RWPE1 (cell line): Measurements from ENCODE around the gene LHFPL6.

Experiments used
- CTCF ChIA-PET: fragments of 350-600 bp; sonication (Branson Sonifier 250); formaldehyde crosslinking; extraction: SDS; loops from one replicate; lab custom pipeline; 2021; lab: Yijun Ruan, JAX
- POLR2A ChIA-PET: fragments of 400-600 bp; formaldehyde crosslinking; extraction: SDS; loops from one replicate; lab custom pipeline; 2020; ENCODE audit warnings: antibody characterized with exemption; ENCODE audit not compliant: low non-redundant PET; lab: Yijun Ruan, JAX
- DNase-seq: peaks from one replicate; pipeline ENCODE4 v3.0.0; 2012; ENCODE audit warnings: low spot score
- H3K27ac ChIP-seq: fragments of 450-650 bp; 2 replicates; pipeline ENCODE4 v1.5.1; 2017
- CTCF ChIP-seq: fragments of 450-650 bp; conservative IDR thresholded peaks from 2 replicates; pipeline ENCODE4 v1.5.1; 2017; ENCODE audit warnings: low read depth, mild to moderate bottlenecking

LHFPL6 gene

GRCh38 chr13:39567569-39567968 lies 35.4 kb downstream of the LHFPL6 start:
- POLR2A ChIA-PET = no interaction called here
- no peak for DNase-seq
- H3K27ac ChIP-seq = no peak overlapping the region
- CTCF ChIA-PET = interaction anchor here (0.6 kb wide), 1 partner anchor 151 kb away, joined by 6 read pairs; no protein-coding TSS in a partner anchor
- no peak for TF ChIP-seq CTCF

GRCh38 chr13:39566216-39566869 lies 36.6 kb downstream of the LHFPL6 start:
- ChIA-PET POLR2A (no interaction called here), CTCF (no interaction called here)
- no peak for TF ChIP-seq CTCF
- peak; percentile 9 for DNase-seq
- peak overlapping the region; percentile 52; the same call in 1 of the 2 replicates for H3K27ac ChIP-seq

GRCh38 chr13:39565036-39565949 lies 37.7 kb downstream of the LHFPL6 start:
- CTCF ChIA-PET = no interaction called here
- peak; percentile 90 for DNase-seq
- peak overlapping the region; percentile 67; the same call in 1 of the 2 replicates for H3K27ac ChIP-seq
- POLR2A ChIA-PET = no interaction called here
- no peak for TF ChIP-seq CTCF

- POLR2A ChIA-PET = no interaction called here
- DNase-seq = no peak
- no peak for TF ChIP-seq CTCF
- CTCF ChIA-PET = no interaction called here
- H3K27ac ChIP-seq = no peak overlapping the region
Observed at GRCh38 chr13:39563470-39563735, 39.6 kb downstream of the LHFPL6 start.

GRCh38 chr13:39561971-39562370 lies 41.0 kb downstream of the LHFPL6 start:
- H3K27ac ChIP-seq = no peak overlapping the region
- CTCF ChIA-PET = interaction anchor here (0.9 kb wide), 1 partner anchor 50 kb away, joined by 3 read pairs; no protein-coding TSS in a partner anchor
- DNase-seq = no peak
- POLR2A ChIA-PET = no interaction called here
- TF ChIP-seq CTCF = no peak

GRCh38 chr13:39559847-39560246 lies 43.1 kb downstream of the LHFPL6 start:
- DNase-seq = no peak
- TF ChIP-seq CTCF = no peak
- ChIA-PET CTCF (no interaction called here), POLR2A (no interaction called here)
- H3K27ac ChIP-seq = no peak overlapping the region
